ENCODE results near the gene CASZ1.

CASZ1 gene

GRCh38 chr1:10751160-10751559, 45.3 kb downstream of the CASZ1 start:
- no peak for DNase-seq

- no peak for DNase-seq
These were observed 50.5 kb downstream of the CASZ1 start for GRCh38 chr1:10745886-10746455.

GRCh38 chr1:10745383-10745782, 51.1 kb downstream of the CASZ1 start:
- no peak for DNase-seq

GRCh38 chr1:10744654-10745238, 51.7 kb downstream of the CASZ1 start:
- DNase-seq, result no peak

- DNase-seq, result no peak
These were observed 52.4 kb downstream of the CASZ1 start for GRCh38 chr1:10744029-10744428.

GRCh38 chr1:10741696-10742095, 54.8 kb downstream of the CASZ1 start:
- no peak for DNase-seq

- no peak for DNase-seq
These were observed 56.3 kb downstream of the CASZ1 start for GRCh38 chr1:10740123-10740522.

- DNase-seq, result no peak
These were observed 56.9 kb downstream of the CASZ1 start for GRCh38 chr1:10739589-10739988.

GRCh38 chr1:10738061-10739058, 58.1 kb downstream of the CASZ1 start:
- no peak for DNase-seq

- no peak for DNase-seq
These were observed 58.8 kb downstream of the CASZ1 start for GRCh38 chr1:10737651-10738050.

GRCh38 chr1:10736634-10737586, 59.5 kb downstream of the CASZ1 start:
- no peak for DNase-seq

- no peak for DNase-seq
These were observed 60.7 kb downstream of the CASZ1 start for GRCh38 chr1:10735563-10736305.

- DNase-seq, result no peak
These were observed 61.4 kb downstream of the CASZ1 start for GRCh38 chr1:10734962-10735544.

GRCh38 chr1:10734375-10734774, 62.1 kb downstream of the CASZ1 start:
- DNase-seq, result no peak

- peak; percentile 47 for DNase-seq
These were observed 62.7 kb downstream of the CASZ1 start for GRCh38 chr1:10733474-10734366.

GRCh38 chr1:10730985-10731384, 65.5 kb downstream of the CASZ1 start:
- DNase-seq, result no peak

GRCh38 chr1:10728595-10729410, 67.6 kb downstream of the CASZ1 start:
- DNase-seq, result no peak

- DNase-seq, result no peak
These were observed 68.7 kb downstream of the CASZ1 start for GRCh38 chr1:10727751-10728232.

GRCh38 chr1:10726355-10726754, 70.1 kb downstream of the CASZ1 start:
- DNase-seq, result no peak
